Smooth muscle cell (in vitro differentiated cells): ENCODE data around the gene RASAL2. TPM values are rescaled to one million over a fixed set of nuclear protein-coding genes. Genes with fewer than 3 reads are reported as not detected.
A peak's percentile ranks its signal among the peaks of the same experiment; 100 is the strongest.

Source experiments
- DNase-seq: peaks from one replicate; lab custom pipeline; 2025; ENCODE audit not compliant: unreplicated experiment; lab: John Stamatoyannopoulos, UW
- H2AFZ ChIP-seq: fragments of 200-600 bp; sonication (generic); 2 replicates; pipeline ENCODE4 v1.6.0; 2016; ENCODE audit warnings: antibody characterized with exemption, low read depth, mild to moderate bottlenecking
- H3F3A ChIP-seq: fragments of 200-600 bp; sonication (generic); 2 replicates; pipeline ENCODE4 v1.6.0; 2017; ENCODE audit warnings: antibody characterized with exemption, low read depth
- H3K27ac ChIP-seq: fragments of 200-600 bp; sonication (generic); 2 replicates; pipeline ENCODE4 v1.5.1; 2016; ENCODE audit warnings: low read depth, mild to moderate bottlenecking
- H3K27me3 ChIP-seq: fragments of 200-600 bp; sonication (generic); 2 replicates; pipeline ENCODE4 v1.6.1; 2016; ENCODE audit warnings: low read depth, mild to moderate bottlenecking
- H3K36me3 ChIP-seq: fragments of 200-600 bp; sonication (generic); 2 replicates; pipeline ENCODE4 v1.5.1; 2016; ENCODE audit warnings: low read depth
- H3K4me1 ChIP-seq: fragments of 200-600 bp; sonication (generic); 2 replicates; pipeline ENCODE4 v1.5.1; 2016; ENCODE audit warnings: low read depth
- H3K4me2 ChIP-seq: fragments of 200-600 bp; sonication (generic); 2 replicates; pipeline ENCODE4 v1.6.0; 2016; ENCODE audit warnings: mild to moderate bottlenecking
- H3K4me3 ChIP-seq: fragments of 200-600 bp; sonication (generic); 2 replicates; pipeline ENCODE4 v1.5.1; 2016; ENCODE audit warnings: mild to moderate bottlenecking
- H3K79me2 ChIP-seq: fragments of 200-600 bp; sonication (generic); 2 replicates; pipeline ENCODE4 v1.6.0; 2016; ENCODE audit warnings: low read depth, mild to moderate bottlenecking
- H3K9ac ChIP-seq: fragments of 200-600 bp; sonication (generic); 2 replicates; pipeline ENCODE4 v1.6.0; 2016; ENCODE audit warnings: low read depth
- H3K9me3 ChIP-seq: fragments of 200-600 bp; sonication (generic); replicated peaks from 2 replicates; pipeline ENCODE4 v1.5.1; 2016; ENCODE audit warnings: low read depth
- H4K20me1 ChIP-seq: fragments of 200-600 bp; sonication (generic); 2 replicates; pipeline ENCODE4 v1.6.0; 2016; ENCODE audit warnings: low read depth
- CTCF ChIP-seq: fragments of 200-600 bp; sonication (generic); IDR thresholded peaks from 2 replicates; pipeline ENCODE4 v1.5.1; 2017; ENCODE audit warnings: borderline replicate concordance, mild to moderate bottlenecking, antibody characterized with exemption; ENCODE audit not compliant: insufficient read depth, poor library complexity, severe bottlenecking
- WGBS: methylation state at CpG from one replicate; pipeline ENCODE4 v1.1.7; 2016; ENCODE audit warnings: low lambda C conversion rate; 5-methylcytosine and 5-hydroxymethylcytosine counted together
- polyA plus RNA-seq: library from polyadenylated mRNA; unstranded; fragments of >200 nt; fragmentation: Nextera tagmentation; extraction: Ambion mirVana; gene quantifications from 2 replicates; pipeline ENCODE4 v1.2.1, GENCODE V29; 2016
- total RNA-seq: library from RNA; depleted of rRNA; stranded (reverse); fragments of >200 nt; gene quantifications from 2 replicates; pipeline ENCODE4 v1.2.3, GENCODE V29; 2014

The RASAL2 gene
- total and polyA plus RNA-seq, 2 experiments from 2014 or later, result 4.3 to 17.6 TPM

GRCh38 chr1:178121883-178122282 is 28.0 kb downstream of the RASAL2 start:
- TF ChIP-seq CTCF, result no peak
- H3K9ac ChIP-seq, result no peak overlapping the region
- no peaks in the 10 kb centered on the region for H3K9me3 ChIP-seq

GRCh38 chr1:178122283-178122682 is 28.4 kb downstream of the RASAL2 start:
- WGBS, result 79% methylated on average over 1 of the region's 1 CpG
- no peak overlapping the region for H3K9ac ChIP-seq

More at GRCh38 chr1:178121883-178122282, 28.0 kb downstream of the RASAL2 start:
- no peak for DNase-seq
- Histone ChIP-seq H3F3A (no peaks in the 10 kb centered on the region), H3K4me1 (peaks cover 10% of the 10 kb centered on the region), H4K20me1 (peaks cover 25% of the 10 kb centered on the region), H3K27me3 (no peaks in the 10 kb centered on the region), H3K79me2 (peaks cover 46% of the 10 kb centered on the region), H3K4me2 (no peak overlapping the region), H3K36me3 (no peaks in the 10 kb centered on the region), H3K4me3 (no peak overlapping the region), H2AFZ (no peak overlapping the region), H3K27ac (peak overlapping the region; percentile 20)
- 75% methylated on average over 4 of the region's 4 CpGs for WGBS

GRCh38 chr1:178124115-178124514 is 30.2 kb downstream of the RASAL2 start:
- Histone ChIP-seq H3K27ac (no peak overlapping the region), H3K79me2 (peaks cover 42% of the 10 kb centered on the region), H3K4me1 (peaks cover 16% of the 10 kb centered on the region), H4K20me1 (peaks cover 21% of the 10 kb centered on the region), H3F3A (no peaks in the 10 kb centered on the region), H3K4me3 (no peak overlapping the region), H3K27me3 (no peaks in the 10 kb centered on the region), H3K36me3 (no peaks in the 10 kb centered on the region), H2AFZ (no peak overlapping the region), H3K4me2 (no peak overlapping the region), H3K9ac (no peak overlapping the region), H3K9me3 (no peaks in the 10 kb centered on the region)
- DNase-seq, result no peak
- no peak for TF ChIP-seq CTCF

More at GRCh38 chr1:178122283-178122682, 28.4 kb downstream of the RASAL2 start:
- Histone ChIP-seq H3K4me3 (no peak overlapping the region), H3K79me2 (peaks cover 45% of the 10 kb centered on the region), H3K4me1 (peaks cover 14% of the 10 kb centered on the region), H3F3A (no peaks in the 10 kb centered on the region), H3K36me3 (no peaks in the 10 kb centered on the region), H3K27ac (peak overlapping the region; percentile 20), H3K27me3 (no peaks in the 10 kb centered on the region), H3K4me2 (no peak overlapping the region), H2AFZ (no peak overlapping the region), H4K20me1 (peaks cover 24% of the 10 kb centered on the region), H3K9me3 (no peaks in the 10 kb centered on the region)
- DNase-seq, result no peak
- TF ChIP-seq CTCF, result no peak

GRCh38 chr1:178126261-178126660 is 32.4 kb downstream of the RASAL2 start:
- Histone ChIP-seq H3K36me3 (no peaks in the 10 kb centered on the region), H3K4me1 (peaks cover 16% of the 10 kb centered on the region), H3K79me2 (peaks cover 54% of the 10 kb centered on the region), H3K9ac (peak overlapping the region; percentile 63), H3F3A (no peaks in the 10 kb centered on the region), H3K27ac (peak overlapping the region; percentile 92), H2AFZ (no peak overlapping the region), H3K4me3 (no peak overlapping the region), H4K20me1 (peaks cover 6% of the 10 kb centered on the region), H3K27me3 (no peaks in the 10 kb centered on the region), H3K4me2 (peak overlapping the region; percentile 17), H3K9me3 (no peaks in the 10 kb centered on the region)
- TF ChIP-seq CTCF, result no peak
- DNase-seq, result no peak
